Panc1 (cell line): ENCODE data around the gene CLSTN2.

Experiments
- POLR2AphosphoS5 ChIP-seq: IDR thresholded peaks from 2 replicates; pipeline ENCODE4 v1.6.1; 2012; ENCODE audit warnings: mild to moderate bottlenecking, low read depth, low read length, moderate library complexity
- SIN3A ChIP-seq: IDR thresholded peaks from 2 replicates; pipeline ENCODE4 v1.6.1; 2012; ENCODE audit warnings: low read depth, mild to moderate bottlenecking, low read length, moderate library complexity, borderline replicate concordance; ENCODE audit not compliant: insufficient read depth
- TCF7L2 ChIP-seq: IDR thresholded peaks from 2 replicates; pipeline ENCODE4 v1.6.1; 2011; ENCODE audit warnings: mild to moderate bottlenecking, low read depth, low read length, inconsistent platforms
- TF ChIP-seq, protein P1 (sequence below): fragments of 450-650 bp; IDR thresholded peaks from 2 replicates; pipeline ENCODE4 v1.5.1; 2017; ENCODE audit warnings: mild to moderate bottlenecking
- TF ChIP-seq, protein P2 (sequence below), 2 experiments: IDR thresholded peaks; 2 replicates each; pipeline ENCODE4 v1.6.1; 2011 to 2012; ENCODE audit warnings: low read depth in 2 of 2, control low read depth in 1 of 2, low read length in 1 of 2, mild to moderate bottlenecking in 1 of 2, moderate library complexity in 1 of 2; ENCODE audit not compliant: insufficient read depth in 1 of 2

DNA sequence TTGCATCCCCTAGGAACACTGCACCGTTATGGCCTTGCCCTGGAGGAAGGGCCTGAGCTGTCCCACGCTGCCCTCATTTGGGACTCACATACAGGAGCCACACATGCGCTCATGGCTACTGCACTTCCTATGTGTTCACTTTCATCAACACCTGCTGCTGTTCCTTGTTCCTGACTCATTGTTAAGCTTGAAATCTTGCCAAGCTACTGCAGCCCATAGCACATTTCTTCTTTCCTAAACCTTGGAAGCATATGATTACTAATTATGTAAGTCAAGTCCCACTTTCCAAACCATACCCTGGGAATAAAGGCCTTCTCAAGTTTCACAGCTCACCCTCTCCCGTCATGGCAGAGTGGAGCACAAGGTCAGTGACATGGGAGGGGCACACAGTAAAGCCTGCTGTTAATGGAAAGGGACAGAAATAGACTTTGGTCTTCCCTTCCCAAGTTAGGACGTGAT, 307.9 kb downstream of the CLSTN2 start:
- TF ChIP-seq, protein P1, sequence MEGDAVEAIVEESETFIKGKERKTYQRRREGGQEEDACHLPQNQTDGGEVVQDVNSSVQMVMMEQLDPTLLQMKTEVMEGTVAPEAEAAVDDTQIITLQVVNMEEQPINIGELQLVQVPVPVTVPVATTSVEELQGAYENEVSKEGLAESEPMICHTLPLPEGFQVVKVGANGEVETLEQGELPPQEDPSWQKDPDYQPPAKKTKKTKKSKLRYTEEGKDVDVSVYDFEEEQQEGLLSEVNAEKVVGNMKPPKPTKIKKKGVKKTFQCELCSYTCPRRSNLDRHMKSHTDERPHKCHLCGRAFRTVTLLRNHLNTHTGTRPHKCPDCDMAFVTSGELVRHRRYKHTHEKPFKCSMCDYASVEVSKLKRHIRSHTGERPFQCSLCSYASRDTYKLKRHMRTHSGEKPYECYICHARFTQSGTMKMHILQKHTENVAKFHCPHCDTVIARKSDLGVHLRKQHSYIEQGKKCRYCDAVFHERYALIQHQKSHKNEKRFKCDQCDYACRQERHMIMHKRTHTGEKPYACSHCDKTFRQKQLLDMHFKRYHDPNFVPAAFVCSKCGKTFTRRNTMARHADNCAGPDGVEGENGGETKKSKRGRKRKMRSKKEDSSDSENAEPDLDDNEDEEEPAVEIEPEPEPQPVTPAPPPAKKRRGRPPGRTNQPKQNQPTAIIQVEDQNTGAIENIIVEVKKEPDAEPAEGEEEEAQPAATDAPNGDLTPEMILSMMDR = no peak
- TF ChIP-seq SIN3A = no peak
- TF ChIP-seq POLR2AphosphoS5 = no peak
- TF ChIP-seq TCF7L2 = no peak
- TF ChIP-seq, protein P2, sequence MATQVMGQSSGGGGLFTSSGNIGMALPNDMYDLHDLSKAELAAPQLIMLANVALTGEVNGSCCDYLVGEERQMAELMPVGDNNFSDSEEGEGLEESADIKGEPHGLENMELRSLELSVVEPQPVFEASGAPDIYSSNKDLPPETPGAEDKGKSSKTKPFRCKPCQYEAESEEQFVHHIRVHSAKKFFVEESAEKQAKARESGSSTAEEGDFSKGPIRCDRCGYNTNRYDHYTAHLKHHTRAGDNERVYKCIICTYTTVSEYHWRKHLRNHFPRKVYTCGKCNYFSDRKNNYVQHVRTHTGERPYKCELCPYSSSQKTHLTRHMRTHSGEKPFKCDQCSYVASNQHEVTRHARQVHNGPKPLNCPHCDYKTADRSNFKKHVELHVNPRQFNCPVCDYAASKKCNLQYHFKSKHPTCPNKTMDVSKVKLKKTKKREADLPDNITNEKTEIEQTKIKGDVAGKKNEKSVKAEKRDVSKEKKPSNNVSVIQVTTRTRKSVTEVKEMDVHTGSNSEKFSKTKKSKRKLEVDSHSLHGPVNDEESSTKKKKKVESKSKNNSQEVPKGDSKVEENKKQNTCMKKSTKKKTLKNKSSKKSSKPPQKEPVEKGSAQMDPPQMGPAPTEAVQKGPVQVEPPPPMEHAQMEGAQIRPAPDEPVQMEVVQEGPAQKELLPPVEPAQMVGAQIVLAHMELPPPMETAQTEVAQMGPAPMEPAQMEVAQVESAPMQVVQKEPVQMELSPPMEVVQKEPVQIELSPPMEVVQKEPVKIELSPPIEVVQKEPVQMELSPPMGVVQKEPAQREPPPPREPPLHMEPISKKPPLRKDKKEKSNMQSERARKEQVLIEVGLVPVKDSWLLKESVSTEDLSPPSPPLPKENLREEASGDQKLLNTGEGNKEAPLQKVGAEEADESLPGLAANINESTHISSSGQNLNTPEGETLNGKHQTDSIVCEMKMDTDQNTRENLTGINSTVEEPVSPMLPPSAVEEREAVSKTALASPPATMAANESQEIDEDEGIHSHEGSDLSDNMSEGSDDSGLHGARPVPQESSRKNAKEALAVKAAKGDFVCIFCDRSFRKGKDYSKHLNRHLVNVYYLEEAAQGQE (IDR thresholded peaks at IDR 0.05; ENCODE audit: insufficient read depth in 1 of 2, low read depth in 2 of 2, low read length in 1 of 2) = no peak
